Ovary (tissue), 9 donors: Measurements from ENCODE around the gene SLCO3A1. TPM values are rescaled to one million over a fixed set of nuclear protein-coding genes. Genes with fewer than 3 reads are reported as not detected.

Source experiments
- DNase-seq, 5 donors: peaks; one replicate each; pipeline ENCODE4 v3.0.0-alpha.2; 2019 to 2020
- H3K27ac ChIP-seq, 2 donors: fragments of 200-600 bp; one replicate each; pipeline versions ENCODE4 v1.5.1 to v1.8.0; 2019 to 2022
- H3K27me3 ChIP-seq: fragments of 200-600 bp; one replicate; pipeline ENCODE4 v1.8.0; 2022
- H3K36me3 ChIP-seq: fragments of 200-600 bp; sonication (generic); one replicate; pipeline ENCODE4 v1.5.1; 2019
- H3K4me1 ChIP-seq: one replicate; pipeline ENCODE4 v1.8.1; 2013; ENCODE audit warnings: mild to moderate bottlenecking, moderate library complexity; ENCODE audit not compliant: insufficient read depth
- H3K4me3 ChIP-seq: fragments of 200-600 bp; sonication (generic); one replicate; pipeline ENCODE4 v1.5.1; 2017
- H3K9me3 ChIP-seq, 2 donors: fragments of 200-600 bp in 1 of 2; sonication (generic) in 1 of 2; one replicate each; pipeline versions ENCODE4 v1.5.1 to v1.8.1; 2013 to 2019; ENCODE audit warnings: mild to moderate bottlenecking in 1 of 2, moderate library complexity in 1 of 2
- CTCF ChIP-seq, 3 donors: fragments of 450-650 bp in 2 of 3; fragments of 200-600 bp in 1 of 3; IDR thresholded peaks; one replicate each; pipeline versions ENCODE4 v1.5.1 to v1.8.0; 2016 to 2022; ENCODE audit warnings: antibody characterized with exemption in 3 of 3, mild to moderate bottlenecking in 1 of 3
- EP300 ChIP-seq: sonication (generic); formaldehyde crosslinking; IDR thresholded peaks from one replicate; pipeline ENCODE4 v1.6.1; 2017; ENCODE audit warnings: antibody characterized with exemption
- POLR2A ChIP-seq: fragments of 450-650 bp; IDR thresholded peaks from one replicate; pipeline ENCODE4 v1.6.1; 2017; ENCODE audit warnings: antibody characterized with exemption, mild to moderate bottlenecking, moderate library complexity
- WGBS, 3 donors: extraction: QIAGEN DNeasy Blood & Tissue Kit in 1 of 3; methylation state at CpG; one replicate each; pipeline versions ENCODE4 v1.1.5 to v1.1.7; 2013 to 2017; 5-methylcytosine and 5-hydroxymethylcytosine counted together
- intact Hi-C, 4 donors: fragments of 100-400 bp; cut with DNase I; formaldehyde crosslinking; loops; one replicate each; pipeline versions ENCODE4 v1.11.0 to v1.15.1; 2022 to 2023
- polyA plus RNA-seq, 2 donors: library from polyadenylated mRNA; stranded (reverse); fragments of 200-250 nt in 1 of 2; fragments of 350-450 nt in 1 of 2; fragmentation: Illumina TruSeq in 1 of 2; extraction: RNeasy Lipid Tissue Mini Kit (QIAGEN cat#74804) in 1 of 2; gene quantifications; one replicate each; pipeline ENCODE4 v1.2.3, GENCODE V29; 2013 to 2014
- total RNA-seq, 7 donors: library from RNA; depleted of rRNA in 2 of 7; stranded (reverse); fragments of >200 nt in 2 of 7; fragmentation: NEBNext Ultra II Directional in 3 of 7; extraction: Animal tissue kit (Norgen Biotek cat#: 25700) in 3 of 7; gene quantifications; one replicate each; pipeline versions ENCODE4 v1.1.0 to v1.2.4, GENCODE V29; 2016 to 2023
- donor health status: DM: no; HTN: no; CAD: no; lungs with moderate emphysema.
- donor health status: DM: no; HTN: no; CAD: no.
- donor health status: Bipolar disorder and iron deficiency.
- donor health status: DM: yes; HTN: yes; CAD: no.
- donor health status: DM: no; HTN: no; CAD: no.
- donor health status: DM: yes; HTN: yes; CAD: no.

SLCO3A1 gene
- total and polyA plus RNA-seq, 9 donors: 5.0 to 20.0 (median 12.5) TPM

- no peak overlapping the region for H3K27ac ChIP-seq
- no peak for DNase-seq
- no peaks in the 10 kb centered on the region for H3K27me3 ChIP-seq
- no peak overlapping the region for H3K4me3 ChIP-seq
- 86 to 100% (median 93%) methylated on average over 1 of the region's 1 CpG for WGBS, 3 donors
- H3K36me3 ChIP-seq: no peaks in the 10 kb centered on the region
- no peaks in the 10 kb centered on the region for H3K9me3 ChIP-seq
- TF ChIP-seq CTCF (IDR thresholded peaks at IDR 0.05) (no peak), POLR2A (no peak), EP300 (no peak)
- peaks cover 3% of the 10 kb centered on the region for H3K4me1 ChIP-seq
- intact Hi-C loops: no loop called here
Observed at GRCh38 chr15:91891101-91891500, 37.6 kb downstream of the SLCO3A1 start.

- DNase-seq: no peak
- H3K4me1 ChIP-seq: peaks cover 4% of the 10 kb centered on the region
- intact Hi-C loops: no loop called here
- TF ChIP-seq EP300: no peak
- H3K9me3 ChIP-seq: no peaks in the 10 kb centered on the region
- H3K4me3 ChIP-seq: no peak overlapping the region
- no peaks in the 10 kb centered on the region for H3K27me3 ChIP-seq
- H3K36me3 ChIP-seq: no peaks in the 10 kb centered on the region
- no peak overlapping the region for H3K27ac ChIP-seq
- 93 to 96% (median 94%) methylated on average over 5 of the region's 5 CpGs for WGBS, 3 donors
Observed at GRCh38 chr15:91891788-91892345, 38.4 kb downstream of the SLCO3A1 start.

- WGBS, 3 donors: 83 to 97% (median 91%) methylated on average over 5 of the region's 5 CpGs
- no peak overlapping the region for H3K4me3 ChIP-seq
- H3K27ac ChIP-seq: no peak overlapping the region
Observed at GRCh38 chr15:91892436-91892835, 38.9 kb downstream of the SLCO3A1 start.

GRCh38 chr15:91894606-91895005 lies 41.1 kb downstream of the SLCO3A1 start:
- no peak overlapping the region for H3K27ac ChIP-seq
- intact Hi-C loops: no loop called here
- WGBS, 3 donors: 89 to 96% (median 95%) methylated on average over 5 of the region's 5 CpGs
- peaks cover 2% of the 10 kb centered on the region for H3K4me1 ChIP-seq
- no peak for DNase-seq
- no peaks in the 10 kb centered on the region for H3K36me3 ChIP-seq
- no peaks in the 10 kb centered on the region for H3K27me3 ChIP-seq
- no peak overlapping the region for H3K4me3 ChIP-seq
- TF ChIP-seq POLR2A: no peak
- no peak for TF ChIP-seq CTCF (IDR thresholded peaks at IDR 0.05)
- no peak for TF ChIP-seq EP300
- H3K9me3 ChIP-seq: no peaks in the 10 kb centered on the region

More at GRCh38 chr15:91892436-91892835, 38.9 kb downstream of the SLCO3A1 start:
- Histone ChIP-seq H3K27me3 (no peaks in the 10 kb centered on the region), H3K36me3 (no peaks in the 10 kb centered on the region), H3K9me3 (no peaks in the 10 kb centered on the region), H3K4me1 (peaks cover 4% of the 10 kb centered on the region)
- no peak for DNase-seq
- TF ChIP-seq CTCF (IDR thresholded peaks at IDR 0.05) (no peak), EP300 (no peak), POLR2A (no peak)
- intact Hi-C loops: no loop called here

- DNase-seq: no peak
- Histone ChIP-seq H3K36me3 (no peaks in the 10 kb centered on the region), H3K27me3 (no peaks in the 10 kb centered on the region), H3K4me3 (no peak overlapping the region), H3K9me3 (no peaks in the 10 kb centered on the region), H3K27ac (no peak overlapping the region), H3K4me1 (peaks cover 2% of the 10 kb centered on the region)
- intact Hi-C loops: no loop called here
- WGBS, 3 donors: 88 to 92% (median 90%) methylated on average over 1 of the region's 1 CpG
- TF ChIP-seq CTCF (IDR thresholded peaks at IDR 0.05) (no peak), POLR2A (no peak), EP300 (no peak)
Observed at GRCh38 chr15:91895051-91895450, 41.5 kb downstream of the SLCO3A1 start.
